MV-4-11 (cell line): ENCODE data around the gene OMP.

ENCODE experiments used
- DNase-seq: peaks from one replicate; lab custom pipeline; 2025; lab: John Stamatoyannopoulos, UW

The OMP gene

DNA sequence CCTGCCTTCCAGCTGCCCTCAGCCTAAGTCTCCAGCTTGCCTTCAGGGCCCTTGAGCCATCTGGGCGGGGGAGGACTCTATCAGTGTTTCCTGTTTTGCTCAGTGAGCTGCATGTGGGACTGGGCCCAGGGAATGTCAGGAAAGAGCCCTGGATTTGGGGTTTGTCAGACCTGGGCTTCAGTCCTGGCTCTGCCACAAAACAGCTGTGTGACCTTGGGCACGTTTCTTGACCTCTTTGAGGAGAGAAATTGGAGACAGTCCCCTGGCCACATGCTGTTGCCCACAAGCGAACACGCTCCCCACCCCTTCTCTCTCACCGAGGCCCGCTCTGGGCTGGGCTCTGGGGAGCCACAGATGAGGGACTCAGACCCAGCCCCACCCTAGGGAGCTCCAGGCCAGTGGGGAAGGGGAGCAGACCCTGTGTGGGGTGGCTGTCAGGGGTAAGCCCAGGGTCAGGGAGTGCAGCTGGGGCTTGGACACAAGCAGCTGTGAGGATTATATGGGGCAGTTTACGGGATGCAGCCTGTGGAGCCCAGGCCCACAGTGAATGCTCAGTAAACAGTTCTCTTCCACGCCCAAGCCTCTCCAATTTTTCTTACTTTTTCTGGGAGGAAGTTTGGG lies 37.7 kb downstream of the OMP start:
- DNase-seq = peak; percentile 76

- DNase-seq = no peak
Observed at GRCh38 chr11:77141034-77141433, 38.4 kb downstream of the OMP start.

DNA sequence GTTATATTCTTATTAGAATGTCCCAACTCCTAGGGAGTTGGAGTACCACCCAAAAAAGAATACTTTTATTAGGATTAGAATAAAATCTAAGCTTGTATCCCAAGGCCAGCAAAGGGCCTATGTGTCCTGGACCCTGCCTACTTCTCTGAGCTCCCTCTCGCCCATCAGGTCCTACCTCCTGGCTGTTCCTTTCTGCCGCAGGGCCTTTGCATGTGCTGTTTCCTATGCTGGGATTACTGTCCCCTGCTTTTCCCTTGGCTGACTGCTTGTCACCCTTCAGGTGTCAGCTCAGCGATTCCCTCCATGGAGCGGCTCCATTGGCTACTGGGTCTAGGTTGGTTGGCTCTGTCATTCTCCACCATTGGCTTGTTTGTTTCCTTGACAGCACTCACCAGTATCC lies 38.8 kb downstream of the OMP start:
- DNase-seq = no peak

DNA sequence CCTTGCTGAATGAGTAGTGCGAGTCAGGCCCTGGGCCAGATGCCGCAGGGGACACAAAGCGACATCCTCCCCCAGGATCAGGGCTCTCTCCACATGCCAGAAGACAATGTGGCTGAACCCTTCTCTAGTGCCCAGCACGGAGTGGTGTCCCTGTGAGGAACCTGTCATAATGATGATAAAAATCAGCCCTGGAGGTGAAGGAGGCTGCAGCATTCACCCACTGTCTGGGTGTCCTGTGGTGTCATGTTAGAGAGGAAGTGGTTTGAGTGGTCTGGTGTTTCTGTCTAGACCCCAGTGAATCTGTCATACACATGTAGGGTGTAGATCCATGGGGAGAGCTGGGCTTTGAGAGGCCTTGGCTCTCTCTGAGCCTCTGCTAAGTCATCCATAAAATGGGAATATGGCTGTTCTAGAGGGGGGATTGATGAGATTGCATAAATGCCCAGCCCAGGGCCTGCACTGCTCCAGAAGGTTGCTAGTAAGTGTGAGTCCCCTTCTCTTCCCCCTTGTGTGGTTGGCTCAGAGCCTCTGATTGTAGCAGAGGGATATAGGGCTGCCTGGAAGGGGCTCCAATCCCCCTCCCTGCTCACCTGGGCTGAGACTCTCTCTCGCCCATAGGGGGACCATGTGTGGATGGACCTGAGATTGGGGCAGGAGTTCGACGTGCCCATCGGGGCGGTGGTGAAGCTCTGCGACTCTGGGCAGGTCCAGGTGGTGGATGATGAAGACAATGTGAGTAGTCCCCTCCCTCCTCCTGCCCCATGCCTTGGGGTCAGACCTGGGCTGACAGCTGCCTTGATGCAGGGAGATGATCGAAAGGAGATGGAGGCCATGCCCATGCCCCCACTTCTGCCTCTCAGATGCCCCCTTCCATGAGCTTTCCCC lies 39.7 kb downstream of the OMP start:
- peak; percentile 89 for DNase-seq

DNA sequence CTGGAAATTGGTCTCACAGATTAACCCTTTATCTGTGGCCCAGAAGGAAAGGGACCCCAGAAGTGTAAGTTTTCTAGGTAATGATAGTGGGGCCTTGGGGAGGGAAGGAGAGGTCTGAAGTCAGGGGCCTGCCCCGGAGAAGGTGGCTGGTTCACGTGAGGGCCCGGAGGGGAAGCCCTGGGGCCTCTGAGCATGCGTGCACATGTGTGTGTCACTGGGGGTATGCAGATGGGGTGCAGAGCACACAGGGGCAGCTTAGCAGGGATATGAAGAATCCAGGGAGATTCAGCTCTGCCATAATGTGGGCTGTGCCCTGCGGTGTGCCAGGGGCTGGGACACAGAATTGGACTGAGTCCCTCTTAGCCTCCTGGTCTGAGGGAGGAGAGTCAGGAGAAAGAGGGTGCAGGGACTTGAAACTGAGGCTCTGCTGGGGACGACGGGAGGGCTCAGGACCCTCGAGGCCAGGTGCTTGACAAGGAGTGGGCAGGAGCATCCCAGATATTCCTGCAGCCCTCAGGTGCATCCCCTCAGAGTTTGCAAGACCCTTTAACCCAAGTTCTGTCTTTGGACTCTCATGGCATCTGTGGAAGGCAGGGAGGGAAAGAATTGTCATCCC lies 40.9 kb downstream of the OMP start:
- DNase-seq = no peak

DNA sequence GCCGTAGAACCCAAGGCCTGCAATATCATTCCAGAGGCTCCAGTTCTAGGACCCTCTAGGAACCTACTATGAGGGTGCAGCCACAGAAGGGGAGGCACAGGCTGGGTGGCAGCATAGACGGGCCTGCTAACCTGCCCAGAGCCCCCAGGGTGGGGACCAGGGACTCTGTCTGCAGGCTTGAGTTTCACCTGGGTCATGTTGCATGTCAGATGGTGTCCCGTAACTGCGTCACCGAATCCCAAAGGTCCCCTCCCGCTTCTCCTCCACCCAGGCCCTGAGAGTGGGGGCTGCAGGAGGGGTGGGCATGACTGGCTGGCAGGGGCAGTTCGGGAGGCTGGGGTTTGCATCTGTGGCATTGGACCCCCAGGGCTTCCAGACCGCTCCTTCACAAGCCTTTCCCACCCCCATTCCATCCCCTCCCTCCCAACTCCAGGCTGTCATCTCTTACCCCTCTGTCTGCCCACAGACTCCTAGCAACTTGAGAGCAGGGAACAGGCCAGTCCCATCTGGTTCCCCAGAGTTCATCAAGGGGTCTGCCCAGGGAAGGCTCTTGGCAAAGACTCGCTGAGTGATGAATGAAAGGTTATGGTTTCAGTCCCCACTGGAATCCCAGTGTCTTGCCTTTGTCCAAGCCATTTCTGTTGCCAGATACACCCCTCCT lies 41.7 kb downstream of the OMP start:
- DNase-seq = no peak

DNA sequence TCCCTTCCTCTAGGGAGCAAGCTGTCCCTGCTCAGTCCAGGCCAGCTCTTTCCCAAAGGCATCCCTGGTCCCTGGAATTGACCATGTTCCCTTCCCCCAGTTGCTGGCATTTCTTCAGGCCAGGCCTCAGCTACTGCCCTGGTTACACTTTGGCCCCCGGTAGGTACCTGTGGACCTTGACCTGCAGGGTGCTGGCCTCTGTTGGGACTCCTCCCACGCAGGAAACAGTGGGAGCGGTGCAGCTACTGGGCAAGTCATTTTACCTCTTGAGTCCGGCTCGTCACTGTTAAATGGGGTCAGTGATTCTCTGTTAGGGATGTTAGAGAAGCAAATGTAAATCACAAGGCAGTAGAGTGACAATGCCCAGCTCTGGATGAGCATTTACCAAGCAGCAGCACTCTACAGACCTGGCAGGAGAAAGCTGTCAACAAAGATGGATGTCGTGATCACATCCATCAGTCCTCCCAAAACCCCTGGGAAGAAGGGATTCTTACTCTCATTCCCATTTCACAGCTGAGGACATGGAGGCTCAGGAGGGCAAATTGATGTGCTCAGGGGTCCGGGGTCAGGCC lies 42.3 kb downstream of the OMP start:
- no peak for DNase-seq

GRCh38 chr11:77146261-77147035 lies 43.8 kb downstream of the OMP start:
- DNase-seq = no peak

DNA sequence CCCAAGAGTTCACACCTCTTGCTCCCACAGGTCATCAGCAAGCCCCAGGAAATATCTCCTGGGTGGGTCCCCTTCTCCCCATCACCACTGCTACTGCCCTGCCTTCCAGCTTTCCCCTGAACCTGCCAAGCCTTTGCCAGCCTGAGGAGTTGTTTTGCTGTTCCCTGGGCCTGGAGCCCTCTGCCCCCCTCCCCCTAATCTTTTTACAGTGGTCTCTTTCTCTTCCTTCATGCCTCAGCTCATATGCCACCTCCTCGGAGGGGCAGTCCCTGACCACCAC lies 44.3 kb downstream of the OMP start:
- DNase-seq = no peak

DNA sequence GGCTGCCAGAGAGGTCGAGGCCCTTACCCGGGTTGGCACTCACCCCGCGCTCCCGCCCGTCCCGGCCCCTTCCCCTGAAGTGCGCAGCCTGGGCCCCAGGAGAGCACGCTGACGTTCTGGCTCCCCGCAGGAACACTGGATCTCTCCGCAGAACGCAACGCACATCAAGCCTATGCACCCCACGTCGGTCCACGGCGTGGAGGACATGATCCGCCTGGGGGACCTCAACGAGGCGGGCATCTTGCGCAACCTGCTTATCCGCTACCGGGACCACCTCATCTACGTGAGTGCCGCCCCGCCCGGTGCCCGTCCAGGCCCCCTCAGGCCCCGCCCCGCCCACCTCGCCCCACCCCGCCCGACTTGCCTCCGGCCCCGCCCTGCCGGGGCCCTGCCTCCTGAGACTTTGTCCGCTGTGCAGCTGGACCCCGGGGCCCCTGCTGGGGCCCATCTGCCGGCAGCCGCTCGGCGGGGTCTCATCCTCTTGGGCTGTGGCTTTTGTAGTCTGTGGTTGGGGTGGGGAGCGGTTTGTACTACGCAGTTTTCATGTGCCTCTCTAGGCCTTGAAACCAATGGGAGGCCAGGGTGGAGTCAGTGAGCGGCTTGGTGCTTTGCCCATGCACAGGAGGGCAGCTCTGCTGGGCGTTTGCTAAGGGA lies 45.2 kb downstream of the OMP start:
- DNase-seq = peak; percentile 79

GRCh38 chr11:77148963-77149715 lies 46.5 kb downstream of the OMP start:
- DNase-seq = no peak

DNA sequence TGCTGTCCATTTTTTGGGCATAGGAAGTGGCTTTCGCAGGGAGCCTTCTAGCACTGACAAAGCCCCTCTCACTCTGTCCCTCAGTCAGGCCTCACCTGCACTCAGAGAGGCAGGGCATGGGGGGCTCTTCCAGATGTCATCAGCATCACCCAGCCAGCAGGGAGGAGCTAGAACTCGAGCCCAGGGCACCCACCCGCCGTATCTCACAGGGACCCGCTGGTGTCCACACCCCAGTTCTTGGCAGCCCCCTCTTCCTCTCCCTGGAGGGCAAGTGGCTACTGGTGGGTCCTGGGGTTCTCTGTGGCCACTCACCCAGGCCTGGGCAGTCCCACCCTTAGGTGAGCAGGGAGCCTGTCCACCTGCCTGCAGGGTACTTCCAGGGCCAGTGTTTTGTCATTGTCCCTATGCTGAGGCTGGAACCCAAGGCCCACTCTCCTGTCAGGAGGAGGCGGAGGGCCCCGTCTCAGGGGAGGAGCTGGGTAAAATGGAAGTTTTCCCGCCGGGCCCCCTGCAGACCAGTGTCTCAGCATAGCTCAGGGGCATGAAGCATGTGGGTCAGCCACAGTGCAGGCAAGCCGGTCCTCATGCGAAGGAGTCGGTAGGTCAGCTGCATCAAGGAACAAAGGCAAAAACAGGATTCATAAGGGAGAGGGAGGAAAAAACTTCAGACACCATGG lies 47.2 kb downstream of the OMP start:
- DNase-seq = no peak

- DNase-seq = no peak
Observed at GRCh38 chr11:77150836-77151235, 48.2 kb downstream of the OMP start.

DNA sequence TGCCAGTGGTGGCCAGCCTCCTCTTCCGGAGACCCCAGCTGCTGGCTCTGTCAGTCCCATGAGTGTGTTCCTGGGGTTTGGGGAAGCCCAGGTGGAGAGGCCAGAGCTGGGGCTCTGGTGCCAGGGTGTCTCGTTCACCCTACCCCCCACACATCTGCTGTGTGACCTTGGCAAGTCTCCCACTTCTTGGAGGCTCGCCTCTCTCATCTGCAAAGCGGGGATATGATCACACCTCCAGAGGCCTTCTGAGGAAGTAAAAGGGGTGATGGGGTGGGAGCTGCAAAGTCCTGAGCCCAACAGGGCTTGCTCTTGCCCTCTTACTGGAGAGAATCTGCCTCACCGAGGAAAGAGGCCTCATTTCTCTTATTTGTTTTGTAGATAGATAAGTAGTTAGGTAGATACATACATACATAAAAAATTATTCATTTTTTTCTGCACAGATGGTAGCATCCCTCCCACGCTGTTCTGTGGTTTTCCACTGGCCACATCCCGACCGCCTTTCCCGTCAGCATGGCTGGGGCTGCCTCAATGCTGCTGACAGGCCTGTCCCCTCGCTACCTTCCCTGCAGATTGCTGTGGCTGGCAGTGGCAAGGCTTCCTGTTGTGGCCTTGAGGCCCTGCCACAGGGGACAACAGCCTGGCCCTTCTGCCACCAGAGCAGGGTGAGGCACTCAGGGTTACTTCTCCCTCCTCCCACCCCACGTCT lies 49.3 kb downstream of the OMP start:
- DNase-seq = peak; percentile 91

DNA sequence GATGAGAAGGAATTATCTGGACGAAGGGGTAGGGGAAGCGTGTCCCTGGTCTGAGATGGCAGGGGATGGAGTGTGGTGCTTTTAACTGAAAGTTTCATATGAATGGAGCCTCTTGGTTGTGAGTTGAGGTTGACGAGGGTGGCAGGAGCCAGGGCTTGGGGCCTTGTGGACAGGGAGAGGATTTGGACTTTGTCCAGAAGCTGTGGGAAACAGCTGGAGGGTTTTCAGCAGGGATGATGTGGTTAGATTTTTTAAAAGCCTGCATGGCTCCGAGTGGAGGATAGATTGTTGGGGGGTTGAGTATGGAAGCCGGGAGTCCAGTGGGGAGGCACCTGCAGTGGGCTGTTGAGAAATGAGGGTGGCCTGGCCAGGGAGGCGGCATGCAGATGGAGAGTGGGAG lies 50.2 kb downstream of the OMP start:
- peak; percentile 15 for DNase-seq
